Fibroblast of lung (primary cell): ENCODE measurements around the gene TTC9C.

Experiments used
- EZH2 ChIP-seq: IDR thresholded peaks from 2 replicates; pipeline ENCODE4 v1.5.1; 2012; ENCODE audit warnings: low read length, control low read depth, mild to moderate bottlenecking; ENCODE audit errors: missing control alignments
- TF ChIP-seq, protein P1 (sequence below), 2 donors: IDR thresholded peaks in 1 of 2; conservative IDR thresholded peaks in 1 of 2; 1 replicate in 1 of 2; 2 replicates in 1 of 2; pipeline ENCODE4 v1.5.1; 2011 to 2012; ENCODE audit warnings: low read length in 2 of 2, control low read depth in 1 of 2, inconsistent platforms in 1 of 2, low read depth in 1 of 2, mild to moderate bottlenecking in 1 of 2

DNA sequence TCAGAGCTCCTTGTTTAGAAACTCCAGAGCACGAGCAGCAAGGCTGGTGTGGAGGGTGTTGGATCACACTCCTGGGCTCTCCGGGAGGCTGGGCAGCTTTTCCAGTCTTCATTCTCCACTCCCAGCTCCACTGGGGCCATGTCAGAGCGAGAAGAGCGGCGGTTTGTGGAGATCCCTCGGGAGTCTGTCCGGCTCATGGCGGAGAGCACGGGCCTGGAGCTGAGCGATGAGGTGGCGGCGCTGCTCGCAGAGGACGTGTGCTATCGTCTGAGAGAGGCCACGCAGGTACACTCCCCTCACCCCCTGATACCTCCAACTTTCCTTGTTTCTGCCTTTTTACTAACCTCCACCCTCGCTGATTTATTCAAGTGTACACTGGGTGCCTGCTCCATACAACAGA lies 47.4 kb downstream of the TTC9C start:
- TF ChIP-seq EZH2: no peak
- TF ChIP-seq, protein P1, sequence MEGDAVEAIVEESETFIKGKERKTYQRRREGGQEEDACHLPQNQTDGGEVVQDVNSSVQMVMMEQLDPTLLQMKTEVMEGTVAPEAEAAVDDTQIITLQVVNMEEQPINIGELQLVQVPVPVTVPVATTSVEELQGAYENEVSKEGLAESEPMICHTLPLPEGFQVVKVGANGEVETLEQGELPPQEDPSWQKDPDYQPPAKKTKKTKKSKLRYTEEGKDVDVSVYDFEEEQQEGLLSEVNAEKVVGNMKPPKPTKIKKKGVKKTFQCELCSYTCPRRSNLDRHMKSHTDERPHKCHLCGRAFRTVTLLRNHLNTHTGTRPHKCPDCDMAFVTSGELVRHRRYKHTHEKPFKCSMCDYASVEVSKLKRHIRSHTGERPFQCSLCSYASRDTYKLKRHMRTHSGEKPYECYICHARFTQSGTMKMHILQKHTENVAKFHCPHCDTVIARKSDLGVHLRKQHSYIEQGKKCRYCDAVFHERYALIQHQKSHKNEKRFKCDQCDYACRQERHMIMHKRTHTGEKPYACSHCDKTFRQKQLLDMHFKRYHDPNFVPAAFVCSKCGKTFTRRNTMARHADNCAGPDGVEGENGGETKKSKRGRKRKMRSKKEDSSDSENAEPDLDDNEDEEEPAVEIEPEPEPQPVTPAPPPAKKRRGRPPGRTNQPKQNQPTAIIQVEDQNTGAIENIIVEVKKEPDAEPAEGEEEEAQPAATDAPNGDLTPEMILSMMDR (conservative IDR thresholded peaks at IDR 0.05 in 1 of 2, IDR thresholded peaks at IDR 0.05 in 1 of 2; ENCODE audit: low read depth in 1 of 2, low read length in 2 of 2): no peak
